ENCODE results near the gene THSD7B.

- TF ChIP-seq CTCF (conservative IDR thresholded peaks at IDR 0.05; ENCODE audit: low read length) (no peak), EZH2phosphoT487 (IDR thresholded peaks at IDR 0.05; ENCODE audit: borderline replicate concordance) (no peak)
Observed at GRCh38 chr2:136727973-136728699, 37.2 kb upstream of the THSD7B start.

All from Loucy (cell line).